Measurements from ENCODE around the gene PAFAH1B1. TPM values are rescaled to one million over a fixed set of nuclear protein-coding genes. Genes with fewer than 3 reads are reported as not detected.

The PAFAH1B1 gene
- polyA plus RNA-seq, 1 donor (not counting 4 experiments of a cell fraction or from before 2014, with no cell fraction given), result 119 TPM

DNA sequence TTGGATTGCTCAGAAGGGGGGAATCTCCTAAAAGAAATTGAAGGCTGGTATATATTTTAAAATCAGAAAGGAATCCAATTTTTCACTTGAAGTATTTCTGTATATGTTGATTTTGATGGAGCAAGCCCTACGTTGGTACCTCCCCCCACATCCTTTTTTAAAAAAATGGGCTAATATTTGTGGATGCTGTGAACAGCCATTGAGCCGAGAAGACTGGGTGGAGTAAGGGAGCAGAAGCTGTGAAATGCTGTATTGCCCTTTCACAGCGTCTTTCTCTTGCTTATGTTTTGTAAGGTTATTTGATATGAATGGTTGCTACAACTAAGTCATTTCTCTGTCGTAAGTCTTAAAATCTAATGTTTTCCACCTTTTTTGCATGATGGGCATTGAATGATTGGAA is 2.3 kb downstream of the PAFAH1B1 start:
- Histone ChIP-seq H3K27ac (ENCODE audit: control insufficient read depth, insufficient read depth, low read length) (peak overlapping the region; percentile 94), H3K27me3 (ENCODE audit: control insufficient read depth, extremely low read depth, insufficient read depth, low read length) (no peaks in the 10 kb centered on the region), H3K9ac (ENCODE audit: control insufficient read depth, extremely low read depth, insufficient read depth, low read length) (peak overlapping the region; percentile 92), H3K79me2 (ENCODE audit: control insufficient read depth, insufficient read depth, low read length) (peaks cover 67% of the 10 kb centered on the region), H4K20me1 (ENCODE audit: control insufficient read depth, extremely low read depth, insufficient read depth, low read length) (peaks cover 22% of the 10 kb centered on the region), H3K4me1 (ENCODE audit: control insufficient read depth, extremely low read depth, insufficient read depth, low read length) (peaks cover 26% of the 10 kb centered on the region), H3K36me3 (ENCODE audit: control insufficient read depth in 2 of 2, extremely low read depth in 1 of 2, insufficient read depth in 2 of 2, low read length in 2 of 2) (peaks cover 2 to 3% of the 10 kb centered on the region in 2 experiments), H3K9me1 (ENCODE audit: control insufficient read depth, extremely low read depth, insufficient read depth, low read length) (no peaks in the 10 kb centered on the region), H2AFZ (ENCODE audit: control insufficient read depth, low read length) (no peak overlapping the region), H3K4me3 (ENCODE audit: control insufficient read depth in 2 of 3, extremely low read depth in 1 of 3, insufficient read depth in 2 of 3, low read depth in 1 of 3, low read length in 3 of 3) (peak overlapping the region; percentile 86 to 100 (median 94)), H3K9me3 (ENCODE audit: control insufficient read depth, low read depth, low read length) (no peaks in the 10 kb centered on the region), H3K4me2 (ENCODE audit: control insufficient read depth, extremely low read depth, insufficient read depth, low read depth, low read length) (peak overlapping the region; percentile 98)
- DNase-seq (ENCODE audit: low read depth, low spot score), result no peak
- TF ChIP-seq EZH2 (IDR thresholded peaks at IDR 0.05; ENCODE audit: low read length), result no peak
- TF ChIP-seq, protein P1, sequence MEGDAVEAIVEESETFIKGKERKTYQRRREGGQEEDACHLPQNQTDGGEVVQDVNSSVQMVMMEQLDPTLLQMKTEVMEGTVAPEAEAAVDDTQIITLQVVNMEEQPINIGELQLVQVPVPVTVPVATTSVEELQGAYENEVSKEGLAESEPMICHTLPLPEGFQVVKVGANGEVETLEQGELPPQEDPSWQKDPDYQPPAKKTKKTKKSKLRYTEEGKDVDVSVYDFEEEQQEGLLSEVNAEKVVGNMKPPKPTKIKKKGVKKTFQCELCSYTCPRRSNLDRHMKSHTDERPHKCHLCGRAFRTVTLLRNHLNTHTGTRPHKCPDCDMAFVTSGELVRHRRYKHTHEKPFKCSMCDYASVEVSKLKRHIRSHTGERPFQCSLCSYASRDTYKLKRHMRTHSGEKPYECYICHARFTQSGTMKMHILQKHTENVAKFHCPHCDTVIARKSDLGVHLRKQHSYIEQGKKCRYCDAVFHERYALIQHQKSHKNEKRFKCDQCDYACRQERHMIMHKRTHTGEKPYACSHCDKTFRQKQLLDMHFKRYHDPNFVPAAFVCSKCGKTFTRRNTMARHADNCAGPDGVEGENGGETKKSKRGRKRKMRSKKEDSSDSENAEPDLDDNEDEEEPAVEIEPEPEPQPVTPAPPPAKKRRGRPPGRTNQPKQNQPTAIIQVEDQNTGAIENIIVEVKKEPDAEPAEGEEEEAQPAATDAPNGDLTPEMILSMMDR (optimal IDR thresholded peaks at IDR 0.05 in 1 of 3, IDR thresholded peaks at IDR 0.05 in 1 of 3, conservative IDR thresholded peaks at IDR 0.05 in 1 of 3; ENCODE audit: extremely low read depth in 1 of 3, insufficient read depth in 2 of 3, low read length in 3 of 3), result no peak
- no peak for FAIRE-seq
- dilution Hi-C loops (cut with MboI; ENCODE audit: extremely low pct_ligation_motif_present, low sequenced_read_pairs), result no loop called here

DNA sequence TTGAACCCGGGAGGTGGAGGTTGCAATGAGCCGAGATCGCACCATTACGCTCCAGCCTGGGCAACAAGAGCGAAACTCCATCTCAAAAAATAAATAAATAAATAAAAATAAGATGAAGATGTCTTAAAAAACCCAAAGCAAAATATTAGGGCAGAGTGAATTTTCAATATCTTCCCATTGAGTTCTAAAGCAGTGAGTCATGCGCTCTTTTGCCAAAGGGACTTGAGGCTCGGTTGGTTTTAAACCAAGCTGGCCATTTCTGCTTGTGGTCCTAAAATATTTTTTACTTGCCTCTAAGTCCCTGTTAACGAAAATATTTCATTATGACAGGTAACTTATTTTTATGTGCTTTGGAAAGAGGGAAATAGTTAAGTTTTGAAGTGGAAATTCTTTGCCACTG is 4.7 kb downstream of the PAFAH1B1 start:
- H2AFZ ChIP-seq (ENCODE audit: control insufficient read depth, low read length), result no peak overlapping the region
- TF ChIP-seq, protein P1 (optimal IDR thresholded peaks at IDR 0.05 in 1 of 3, IDR thresholded peaks at IDR 0.05 in 1 of 3, conservative IDR thresholded peaks at IDR 0.05 in 1 of 3; ENCODE audit: extremely low read depth in 1 of 3, insufficient read depth in 2 of 3, low read length in 3 of 3), result no peak
- TF ChIP-seq EZH2 (IDR thresholded peaks at IDR 0.05; ENCODE audit: low read length), result no peak
- peaks cover 2 to 3% of the 10 kb centered on the region in 2 experiments for H3K36me3 ChIP-seq (ENCODE audit: control insufficient read depth in 2 of 2, extremely low read depth in 1 of 2, insufficient read depth in 2 of 2, low read length in 2 of 2)
- H3K27ac ChIP-seq (ENCODE audit: control insufficient read depth, insufficient read depth, low read length), result no peak overlapping the region
- no peak overlapping the region for H3K4me2 ChIP-seq (ENCODE audit: control insufficient read depth, extremely low read depth, insufficient read depth, low read depth, low read length)
- H3K27me3 ChIP-seq (ENCODE audit: control insufficient read depth, extremely low read depth, insufficient read depth, low read length), result no peaks in the 10 kb centered on the region
- no peaks in the 10 kb centered on the region for H3K9me1 ChIP-seq (ENCODE audit: control insufficient read depth, extremely low read depth, insufficient read depth, low read length)
- no peaks in the 10 kb centered on the region for H3K9me3 ChIP-seq (ENCODE audit: control insufficient read depth, low read depth, low read length)
- H3K4me3 ChIP-seq (ENCODE audit: control insufficient read depth in 2 of 3, extremely low read depth in 1 of 3, insufficient read depth in 2 of 3, low read depth in 1 of 3, low read length in 3 of 3), result no peak overlapping the region
- no peak overlapping the region for H3K9ac ChIP-seq (ENCODE audit: control insufficient read depth, extremely low read depth, insufficient read depth, low read length)
- H3K4me1 ChIP-seq (ENCODE audit: control insufficient read depth, extremely low read depth, insufficient read depth, low read length), result peaks cover 21% of the 10 kb centered on the region
- peaks cover 92% of the 10 kb centered on the region for H3K79me2 ChIP-seq (ENCODE audit: control insufficient read depth, insufficient read depth, low read length)
- FAIRE-seq, result no peak
- dilution Hi-C loops (cut with MboI; ENCODE audit: extremely low pct_ligation_motif_present, low sequenced_read_pairs), result no loop called here
- no peak for DNase-seq (ENCODE audit: low read depth, low spot score)
- H4K20me1 ChIP-seq (ENCODE audit: control insufficient read depth, extremely low read depth, insufficient read depth, low read length), result peaks cover 38% of the 10 kb centered on the region
